ENCODE results near the gene PSTPIP1. TPM values are rescaled to one million over a fixed set of nuclear protein-coding genes. Genes with fewer than 3 reads are reported as not detected.

Gene PSTPIP1
- total RNA-seq, 1 donor from 2014 or later, result 12.8 TPM

GRCh38 chr15:76998663-76999285 is 3.8 kb downstream of the PSTPIP1 start:
- DNase-seq (ENCODE audit: low spot score), result no peak

DNA sequence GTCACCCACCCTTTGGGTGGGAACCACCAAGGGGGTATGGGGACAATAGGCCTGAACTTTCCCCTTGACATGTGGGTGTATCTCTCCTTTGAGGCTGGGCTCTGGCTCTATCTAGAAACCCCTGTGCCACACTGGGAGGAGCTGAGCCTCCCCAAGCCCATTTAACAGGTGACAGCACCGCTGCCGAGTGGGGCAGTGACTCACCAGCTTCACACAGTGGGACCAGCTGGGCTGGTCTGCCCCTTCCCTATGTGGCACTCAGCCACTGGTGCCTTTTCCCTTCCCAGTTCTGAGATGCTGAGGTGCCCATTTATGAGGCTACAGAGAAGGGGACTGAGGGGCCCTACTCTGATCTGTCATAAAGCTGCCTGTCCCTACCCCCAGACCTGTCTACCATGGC is 5.1 kb downstream of the PSTPIP1 start:
- no peak for DNase-seq (ENCODE audit: low spot score)

- no peak for DNase-seq (ENCODE audit: low spot score)
Observed at GRCh38 chr15:77001351-77001750, 6.4 kb downstream of the PSTPIP1 start.

- DNase-seq (ENCODE audit: low spot score), result no peak
Observed at GRCh38 chr15:77001966-77002365, 7.0 kb downstream of the PSTPIP1 start.

DNA sequence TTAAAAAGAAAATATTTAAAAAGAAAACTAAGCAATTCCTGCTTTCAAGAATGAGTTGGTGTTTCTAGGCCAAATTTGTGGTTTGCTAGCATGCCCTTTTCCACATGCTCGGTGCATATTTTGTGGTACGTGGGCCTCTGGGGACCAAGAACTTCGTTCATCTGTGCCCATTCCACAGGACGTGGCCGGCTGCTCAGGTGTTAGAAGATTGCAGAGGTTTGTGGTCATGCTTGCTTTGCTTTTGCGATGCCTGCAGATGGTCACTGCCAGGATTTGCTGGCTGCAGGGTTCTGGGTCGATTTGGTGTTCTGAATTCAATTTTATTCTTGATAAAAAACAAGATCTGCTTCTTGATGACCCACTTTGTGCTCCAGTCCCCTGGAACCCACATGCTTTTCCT is 7.5 kb downstream of the PSTPIP1 start:
- no peak for DNase-seq (ENCODE audit: low spot score)

DNA sequence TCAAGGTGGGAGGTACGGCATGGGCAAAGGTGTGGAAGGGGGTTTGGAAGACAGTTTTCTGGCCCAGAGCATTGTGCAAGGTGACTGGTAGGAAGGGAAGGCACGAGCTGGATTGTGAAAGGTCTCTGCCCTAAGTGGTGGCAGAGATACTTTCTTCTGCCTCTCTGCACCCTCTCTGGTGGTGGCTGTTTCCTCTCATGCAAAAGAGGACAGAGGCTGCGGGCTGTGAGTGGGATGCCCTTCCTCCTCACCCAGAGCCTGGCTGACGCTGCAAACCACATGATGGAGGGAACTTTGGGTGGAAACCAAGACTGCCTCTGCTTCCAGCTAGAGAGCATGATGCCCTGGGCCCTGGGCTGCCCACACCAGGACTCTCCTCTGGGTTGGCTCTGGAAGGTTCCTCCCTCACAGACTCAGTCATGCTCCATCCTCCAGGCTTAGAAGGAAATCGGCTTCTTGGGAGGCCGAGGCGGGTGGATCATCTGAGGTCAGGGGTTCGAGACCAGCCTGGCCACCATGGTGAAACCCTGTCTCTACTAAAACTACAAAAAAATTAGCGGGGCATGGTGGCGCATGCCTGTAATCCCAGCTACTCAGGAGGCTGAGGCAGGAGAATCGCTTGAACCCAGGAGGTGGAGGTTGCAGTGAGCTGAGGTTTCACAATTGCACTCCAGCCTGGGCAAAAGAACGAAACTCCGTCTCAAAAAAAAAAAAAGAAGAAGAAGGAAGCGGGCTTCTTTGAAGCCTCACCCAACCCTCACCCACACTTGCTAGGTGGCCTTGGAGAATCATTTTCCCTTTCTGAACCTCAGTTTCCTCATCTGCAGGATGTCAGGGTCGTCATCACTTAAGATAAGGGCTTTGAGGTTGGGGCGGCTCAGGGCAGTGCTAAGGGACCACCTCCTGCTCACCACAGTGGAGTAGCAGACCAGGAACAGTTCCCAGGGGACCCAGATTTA is 8.3 kb downstream of the PSTPIP1 start:
- DNase-seq (ENCODE audit: low spot score), result peak; percentile 21

DNA sequence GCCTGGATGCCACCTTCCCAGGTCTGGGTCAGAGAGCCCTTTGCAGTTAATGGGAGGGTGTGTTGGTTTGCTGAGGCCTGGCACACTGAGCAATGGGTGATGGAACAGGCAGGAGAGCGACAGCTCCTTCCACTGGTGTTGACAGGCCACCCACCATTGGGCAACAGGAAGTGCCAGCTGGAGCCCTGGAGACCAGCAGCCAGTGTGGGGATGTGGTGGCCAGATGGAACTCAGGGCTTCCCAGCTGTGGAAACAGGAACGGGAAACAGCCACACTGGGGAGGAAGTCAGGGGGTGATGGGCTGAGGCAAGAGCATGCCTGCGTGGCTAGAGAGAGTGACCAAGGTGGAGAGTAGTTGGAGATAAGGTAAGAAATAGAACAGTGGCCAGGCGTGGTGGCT is 9.3 kb downstream of the PSTPIP1 start:
- peak; percentile 51 for DNase-seq (ENCODE audit: low spot score)

GRCh38 chr15:77009176-77009575 is 14.2 kb downstream of the PSTPIP1 start:
- no peak for DNase-seq (ENCODE audit: low spot score)

- no peak for DNase-seq (ENCODE audit: low spot score)
Observed at GRCh38 chr15:77009646-77010311, 14.9 kb downstream of the PSTPIP1 start.

GRCh38 chr15:77010312-77010686 is 15.4 kb downstream of the PSTPIP1 start:
- no peak for DNase-seq (ENCODE audit: low spot score)

- no peak for DNase-seq (ENCODE audit: low spot score)
Observed at GRCh38 chr15:77010857-77011256, 15.9 kb downstream of the PSTPIP1 start.

- DNase-seq (ENCODE audit: low spot score), result no peak
Observed at GRCh38 chr15:77012117-77012712, 17.3 kb downstream of the PSTPIP1 start.

- DNase-seq (ENCODE audit: low spot score), result no peak
Observed at GRCh38 chr15:77012868-77013267, 17.9 kb downstream of the PSTPIP1 start.

- DNase-seq (ENCODE audit: low spot score), result no peak
Observed at GRCh38 chr15:77013776-77014131, 18.8 kb downstream of the PSTPIP1 start.

DNA sequence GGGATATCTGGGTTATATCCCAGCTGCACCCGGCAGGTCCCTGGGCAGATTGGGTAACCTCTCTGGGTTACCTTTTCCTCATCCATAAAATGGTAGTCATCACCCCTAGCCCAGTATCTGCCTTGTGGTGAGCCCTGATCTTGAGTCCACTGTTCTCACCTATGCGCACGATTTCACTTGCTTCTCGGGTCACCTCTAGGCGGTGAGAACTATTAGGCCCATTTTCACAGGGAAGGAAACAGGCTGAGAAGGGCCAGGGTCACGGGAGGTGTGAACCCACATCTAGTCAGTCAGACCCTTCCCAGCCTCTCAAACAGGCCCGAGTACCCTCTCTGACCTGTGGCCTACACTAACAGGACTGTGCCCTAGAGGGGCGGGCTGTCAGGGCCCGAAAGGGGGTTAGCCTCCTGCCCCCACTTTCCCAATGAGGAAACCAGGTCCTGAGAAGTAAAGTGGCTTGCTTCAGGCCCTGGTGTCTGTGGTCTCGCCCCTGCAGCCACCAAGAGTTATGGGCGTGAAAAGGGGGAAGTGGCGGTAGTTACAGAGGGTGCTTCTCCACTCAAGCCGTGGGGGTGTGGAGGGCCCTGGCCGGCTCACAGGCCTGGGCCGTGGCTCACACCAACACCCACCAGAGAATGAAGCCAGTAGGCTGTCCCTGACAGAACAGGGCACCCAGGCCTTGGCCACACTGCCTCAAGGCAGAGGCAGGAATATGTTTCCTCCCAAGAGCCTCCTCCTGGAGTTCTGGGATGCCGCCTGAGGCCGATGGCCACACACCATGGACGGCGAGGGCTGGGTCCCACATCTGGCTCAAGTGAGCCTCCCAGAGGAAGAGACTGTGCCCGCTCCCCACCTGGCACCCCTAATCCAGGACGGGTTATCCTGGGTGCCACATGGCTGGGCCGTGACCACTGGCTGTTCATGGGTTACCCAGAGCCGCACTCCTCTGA is 19.5 kb downstream of the PSTPIP1 start:
- DNase-seq (ENCODE audit: low spot score), result no peak

GRCh38 chr15:77015646-77016320 is 20.9 kb downstream of the PSTPIP1 start:
- DNase-seq (ENCODE audit: low spot score), result no peak

- no peak for DNase-seq (ENCODE audit: low spot score)
Observed at GRCh38 chr15:77016321-77016695, 21.4 kb downstream of the PSTPIP1 start.

GRCh38 chr15:77017091-77017660 is 22.2 kb downstream of the PSTPIP1 start:
- DNase-seq (ENCODE audit: low spot score), result no peak

GRCh38 chr15:77017761-77018720 is 23.1 kb downstream of the PSTPIP1 start:
- DNase-seq (ENCODE audit: low spot score), result no peak

All from umbilical cord (tissue), 2 donors.